Fibroblast of pulmonary artery (primary cell): ENCODE results near the gene FAM50A.
"Not testable (repeated sequence)": the region's sequence is repeated elsewhere in the genome, so short reads cannot be mapped to it uniquely, and the experiment has no call there.

Experiments
- DNase-seq: peaks from one replicate; pipeline ENCODE4 v3.0.0-alpha.2; 2010; ENCODE audit warnings: low read depth
- H3K4me3 ChIP-seq: replicated peaks from 2 replicates; pipeline ENCODE4 v1.5.1; 2011; ENCODE audit warnings: low read depth, mild to moderate bottlenecking, control low read depth, low read length, moderate library complexity
- TF ChIP-seq, protein P1 (sequence below): IDR thresholded peaks from 2 replicates; pipeline ENCODE4 v1.5.1; 2011; ENCODE audit warnings: mild to moderate bottlenecking, control low read depth, low read length, inconsistent platforms; ENCODE audit errors: missing control alignments

The FAM50A gene, protein sequence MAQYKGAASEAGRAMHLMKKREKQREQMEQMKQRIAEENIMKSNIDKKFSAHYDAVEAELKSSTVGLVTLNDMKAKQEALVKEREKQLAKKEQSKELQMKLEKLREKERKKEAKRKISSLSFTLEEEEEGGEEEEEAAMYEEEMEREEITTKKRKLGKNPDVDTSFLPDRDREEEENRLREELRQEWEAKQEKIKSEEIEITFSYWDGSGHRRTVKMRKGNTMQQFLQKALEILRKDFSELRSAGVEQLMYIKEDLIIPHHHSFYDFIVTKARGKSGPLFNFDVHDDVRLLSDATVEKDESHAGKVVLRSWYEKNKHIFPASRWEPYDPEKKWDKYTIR

DNA sequence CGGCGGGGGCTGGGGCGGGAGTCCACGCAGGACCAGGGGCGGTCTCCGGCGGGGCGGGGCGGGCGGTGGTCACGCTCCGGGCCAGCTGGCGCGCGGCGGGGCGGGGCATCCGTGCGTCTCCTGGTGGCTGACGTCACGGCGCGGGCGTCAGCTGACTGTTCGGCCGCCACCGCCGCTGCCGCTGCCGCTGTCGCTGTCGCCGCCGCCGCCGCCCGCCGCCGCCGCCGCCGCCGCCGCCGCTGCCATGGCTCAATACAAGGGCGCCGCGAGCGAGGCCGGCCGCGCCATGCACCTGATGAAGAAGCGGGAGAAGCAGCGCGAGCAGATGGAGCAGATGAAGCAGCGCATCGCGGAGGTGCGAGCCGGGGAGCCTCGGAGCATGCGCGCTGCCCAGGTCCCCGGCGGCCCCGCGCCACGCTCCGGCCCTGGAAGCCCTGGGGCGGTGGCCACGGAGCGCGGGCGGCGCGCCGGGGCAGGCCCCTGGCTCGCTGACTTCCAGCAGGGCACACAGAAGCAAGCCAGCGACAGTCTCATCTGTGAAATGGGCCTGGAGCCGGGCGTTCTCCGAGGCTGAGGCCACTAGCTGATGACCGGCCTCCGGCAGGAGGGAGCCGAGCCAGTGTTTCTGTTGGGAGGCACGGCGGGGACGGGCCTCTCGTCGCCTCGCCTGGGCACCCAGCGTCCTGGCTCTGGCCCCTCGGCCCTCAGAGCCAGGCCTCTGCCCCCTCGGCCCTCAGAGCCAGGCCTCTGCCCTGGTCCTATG lies at the start of gene FAM50A:
Gene FAM50A (plus strand): TSS at position 150 of the 763 bp plus-strand sequence. CDS start 95 bp downstream, at position 245.
- TF ChIP-seq, protein P1, sequence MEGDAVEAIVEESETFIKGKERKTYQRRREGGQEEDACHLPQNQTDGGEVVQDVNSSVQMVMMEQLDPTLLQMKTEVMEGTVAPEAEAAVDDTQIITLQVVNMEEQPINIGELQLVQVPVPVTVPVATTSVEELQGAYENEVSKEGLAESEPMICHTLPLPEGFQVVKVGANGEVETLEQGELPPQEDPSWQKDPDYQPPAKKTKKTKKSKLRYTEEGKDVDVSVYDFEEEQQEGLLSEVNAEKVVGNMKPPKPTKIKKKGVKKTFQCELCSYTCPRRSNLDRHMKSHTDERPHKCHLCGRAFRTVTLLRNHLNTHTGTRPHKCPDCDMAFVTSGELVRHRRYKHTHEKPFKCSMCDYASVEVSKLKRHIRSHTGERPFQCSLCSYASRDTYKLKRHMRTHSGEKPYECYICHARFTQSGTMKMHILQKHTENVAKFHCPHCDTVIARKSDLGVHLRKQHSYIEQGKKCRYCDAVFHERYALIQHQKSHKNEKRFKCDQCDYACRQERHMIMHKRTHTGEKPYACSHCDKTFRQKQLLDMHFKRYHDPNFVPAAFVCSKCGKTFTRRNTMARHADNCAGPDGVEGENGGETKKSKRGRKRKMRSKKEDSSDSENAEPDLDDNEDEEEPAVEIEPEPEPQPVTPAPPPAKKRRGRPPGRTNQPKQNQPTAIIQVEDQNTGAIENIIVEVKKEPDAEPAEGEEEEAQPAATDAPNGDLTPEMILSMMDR, result no peak
- peak within 1 kb of the TSS; percentile 63 for H3K4me3 ChIP-seq
- peak; percentile 53 for DNase-seq

DNA sequence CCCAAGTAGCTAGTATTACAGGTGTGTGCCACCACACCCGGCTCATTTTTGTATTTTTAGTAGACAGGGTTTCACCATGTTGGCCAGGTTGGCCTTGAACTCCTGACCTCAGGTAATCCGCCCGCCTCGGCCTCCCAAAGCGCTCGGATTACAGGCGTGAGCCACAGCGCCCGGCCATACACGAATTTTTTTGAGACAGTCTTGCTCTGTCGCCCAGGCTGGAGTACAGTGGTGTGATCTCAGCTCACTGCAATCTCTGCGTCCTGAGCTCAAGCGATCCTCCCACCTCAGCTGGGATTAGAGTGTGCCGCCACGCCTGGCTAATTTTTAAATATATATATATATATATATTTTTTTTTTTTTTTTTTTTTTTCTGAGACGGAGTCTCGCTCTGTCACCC lies 47.6 kb upstream of the FAM50A start:
- H3K4me3 ChIP-seq, DNase-seq: not testable (repeated sequence)

DNA sequence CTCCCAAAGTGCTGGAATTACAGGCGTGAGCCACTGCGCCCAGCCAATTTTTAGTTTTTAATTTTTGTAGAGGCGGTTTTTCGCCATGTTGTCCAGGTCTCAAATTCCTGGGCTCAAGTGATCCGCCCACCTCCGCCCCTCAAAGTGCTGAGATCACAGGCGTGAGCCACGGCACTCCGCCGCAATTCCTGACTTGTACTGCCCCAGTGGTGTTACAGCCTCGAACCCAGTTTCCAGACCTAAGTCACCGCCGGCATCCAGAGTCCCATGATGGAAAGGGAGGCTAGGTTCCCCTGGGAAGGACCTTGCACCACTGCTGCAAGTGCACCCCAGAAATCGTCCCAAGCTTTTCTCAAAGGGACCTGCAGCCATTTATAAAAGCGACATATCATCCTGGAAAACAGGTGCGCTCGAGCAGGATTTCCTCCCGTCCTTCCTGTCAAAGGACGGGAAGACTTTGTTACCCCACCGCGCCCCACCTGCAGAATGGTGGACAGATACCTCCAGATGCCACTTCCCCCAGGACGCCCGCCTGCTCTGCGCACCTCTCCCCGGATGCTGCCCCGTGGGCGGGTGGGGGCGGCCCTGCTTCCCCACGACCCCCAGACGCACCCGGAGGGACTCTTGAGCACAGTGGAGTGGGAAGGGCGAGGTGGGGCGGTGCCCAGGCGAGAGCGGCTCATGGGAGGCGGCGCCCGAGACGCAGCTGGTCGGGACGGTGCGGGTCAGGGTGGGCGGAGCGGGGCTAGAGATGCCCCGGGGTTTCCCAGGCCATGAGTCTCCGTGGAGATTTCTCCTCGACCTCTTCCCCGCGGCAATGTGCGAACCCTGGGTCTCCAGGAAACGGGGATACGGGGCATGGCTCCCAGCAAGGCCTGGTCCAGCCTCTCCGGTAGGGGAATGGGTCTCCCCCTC lies 46.7 kb upstream of the FAM50A start:
- TF ChIP-seq, protein P1, result no peak
- H3K4me3 ChIP-seq, result peak overlapping the region; percentile 91
- peak; percentile 52 for DNase-seq

DNA sequence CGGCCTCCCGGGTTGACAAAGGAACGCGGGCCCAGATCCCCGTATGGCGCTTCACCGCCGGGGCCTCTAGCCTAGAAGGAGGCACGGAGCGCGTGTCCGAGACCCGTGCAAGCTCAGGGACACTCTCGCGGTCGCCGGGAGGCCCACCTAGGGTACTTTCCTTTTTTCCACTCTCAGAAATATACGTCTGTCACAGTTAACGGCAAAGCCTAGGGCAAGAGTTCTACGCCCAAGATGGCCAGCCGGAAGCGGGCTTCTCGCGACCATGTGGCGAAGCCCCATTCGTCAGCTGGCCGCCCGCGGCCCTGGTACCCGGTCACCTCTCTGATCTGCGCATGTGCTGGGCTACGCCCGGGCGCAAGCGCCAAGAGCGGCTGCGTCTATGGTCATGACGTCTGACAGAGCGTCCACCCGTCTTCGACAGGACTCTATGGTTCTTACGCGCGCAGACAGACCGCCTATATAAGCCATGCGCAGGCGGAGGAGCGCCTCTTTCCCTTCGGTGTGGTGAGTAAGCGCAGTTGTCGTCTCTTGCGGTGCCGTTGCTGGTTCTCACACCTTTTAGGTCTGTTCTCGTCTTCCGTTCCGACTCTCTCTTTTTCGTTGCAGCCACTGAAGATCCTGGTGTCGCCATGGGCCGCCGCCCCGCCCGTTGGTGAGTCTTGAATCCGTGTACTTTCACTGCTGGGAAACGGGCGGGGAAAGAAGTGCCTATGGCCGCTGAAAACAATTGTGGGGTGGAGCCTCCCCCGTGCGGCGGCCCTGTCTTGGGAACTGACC lies 45.9 kb upstream of the FAM50A start, which contains the start of gene RPL10:
Gene RPL10 (plus strand): TSS at position 490 of the 780 bp plus-strand sequence. CDS start 143 bp downstream, at position 633.
- TF ChIP-seq, protein P1, result no peak
- peak within 1 kb of the TSS; percentile 91 for H3K4me3 ChIP-seq
- DNase-seq, result peak; percentile 98

DNA sequence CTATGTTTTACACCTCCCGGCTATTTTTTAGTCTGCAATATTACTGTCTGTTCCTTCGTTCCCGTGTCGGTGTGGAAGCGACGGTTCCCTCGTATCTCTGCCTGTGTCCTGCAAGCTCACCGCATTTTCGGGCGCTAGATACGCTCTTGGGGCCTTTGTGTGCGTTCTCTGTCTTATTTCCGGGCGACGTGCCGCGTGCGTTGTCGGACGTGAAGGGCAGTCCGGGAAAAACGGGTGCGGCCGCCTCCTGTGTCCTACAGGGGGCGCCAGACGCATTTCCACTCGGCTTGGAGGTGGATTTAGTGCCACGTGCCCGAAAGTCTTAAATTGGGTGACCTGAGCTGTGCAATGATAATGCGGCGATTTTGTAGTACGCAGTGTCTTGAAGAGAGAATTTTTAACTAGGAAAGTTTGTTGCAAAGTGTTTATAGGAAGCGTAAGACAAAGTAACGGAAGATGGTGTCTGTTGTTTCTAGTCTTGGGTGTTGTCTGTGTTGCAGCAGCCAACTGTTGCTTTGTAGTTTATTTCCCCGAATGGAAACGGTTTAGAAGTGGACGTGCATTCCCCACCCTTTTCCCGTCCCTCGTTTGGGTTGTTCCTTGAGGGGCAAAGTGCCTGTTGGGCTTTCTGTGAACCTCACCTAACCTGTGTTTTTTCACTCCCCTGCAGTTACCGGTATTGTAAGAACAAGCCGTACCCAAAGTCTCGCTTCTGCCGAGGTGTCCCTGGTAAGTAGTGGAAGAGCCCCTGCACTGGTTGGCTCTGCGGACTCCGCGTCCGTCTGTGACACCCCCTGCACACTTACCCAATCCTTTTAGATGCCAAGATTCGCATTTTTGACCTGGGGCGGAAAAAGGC lies 45.0 kb upstream of the FAM50A start:
- peak; percentile 84 for DNase-seq

More for the DNA sequence above, 45.0 kb upstream of the FAM50A start:
- H3K4me3 ChIP-seq, result peak overlapping the region; percentile 91
- TF ChIP-seq, protein P1, result peak; percentile 59
